ENCODE results near the gene VEGFD. TPM values are rescaled to one million over a fixed set of nuclear protein-coding genes. Genes with fewer than 3 reads are reported as not detected.

VEGFD gene
- total RNA-seq, 1 donor from 2014 or later = not detected

DNA sequence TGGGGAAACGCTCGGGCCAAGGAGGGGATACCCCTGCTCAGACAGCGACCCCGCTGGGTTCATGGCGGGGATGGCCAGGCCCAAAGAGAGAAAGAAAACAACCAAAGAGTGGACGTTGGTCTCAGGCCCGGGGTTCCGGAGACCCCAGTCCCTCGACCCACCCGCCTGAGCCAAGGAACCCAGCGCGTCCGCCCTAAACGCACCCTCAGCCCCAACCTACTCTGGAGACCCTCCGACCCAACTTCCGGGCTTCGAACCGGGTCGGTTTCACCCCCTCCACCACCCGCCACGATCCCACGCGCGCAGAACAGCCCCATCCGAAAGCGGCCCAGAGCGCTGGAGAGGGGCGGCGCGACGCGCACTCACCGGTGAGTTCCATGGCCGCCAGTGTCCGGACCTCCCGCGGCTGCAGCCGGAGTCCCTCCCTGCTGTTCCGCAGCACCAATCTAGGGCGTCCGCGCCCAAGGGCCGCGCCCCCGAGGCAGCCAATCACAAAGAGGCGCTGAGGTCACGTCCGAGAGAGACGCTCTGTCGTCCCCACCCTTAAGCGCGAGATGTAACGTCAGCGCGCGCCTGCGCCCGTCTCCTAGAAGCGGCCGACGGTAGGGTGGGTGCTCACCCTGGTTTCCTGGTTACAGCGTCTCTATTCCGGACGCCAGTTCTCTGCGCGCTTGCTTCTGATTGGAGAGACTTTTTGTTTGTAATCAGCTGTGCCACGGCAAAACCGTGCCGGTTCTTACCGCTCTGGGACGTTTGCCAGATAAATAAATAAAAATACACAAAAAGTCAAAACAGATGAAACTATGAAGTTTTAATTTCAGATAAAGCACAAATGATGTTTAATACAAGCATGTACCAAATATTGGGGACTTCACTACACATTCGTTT lies 48.8 kb downstream of the VEGFD start, which contains the start of gene PIGA:
TSS of gene PIGA (minus strand) at position 389 of the 888 bp plus-strand sequence. CDS start 3,593 bp downstream, outside the sequence.
- peak; percentile 96 for DNase-seq (ENCODE audit: low spot score)
- no peaks in the 10 kb centered on the region for H3K9me3 ChIP-seq (ENCODE audit: low read depth)
- peaks cover 10% of the 10 kb centered on the region for H3K4me1 ChIP-seq
- Mint-ChIP-seq H3K27me3 (ENCODE audit: insufficient read depth, low read depth) (peaks cover 2% of the 10 kb centered on the region), H3K4me1 (peaks cover 31% of the 10 kb centered on the region), H3K36me3 (no peaks in the 10 kb centered on the region), H3K9me3 (no peaks in the 10 kb centered on the region), H3K4me3 (peak within 1 kb of the TSS; percentile 94), H3K27ac (peak within 1 kb of the TSS; percentile 86)
- H4K20me1 ChIP-seq (ENCODE audit: low read depth) = no peaks in the 10 kb centered on the region
- peak within 1 kb of the TSS; percentile 5 for H2AFZ ChIP-seq (replicated peaks)
- H3K79me2 ChIP-seq (ENCODE audit: low read depth) = peaks cover 18% of the 10 kb centered on the region
- peak within 1 kb of the TSS; percentile 75 for H3K4me2 ChIP-seq
- H3K27ac ChIP-seq = peak within 1 kb of the TSS; percentile 16
- H3F3A ChIP-seq (ENCODE audit: low read depth) = no peaks in the 10 kb centered on the region
- H3K36me3 ChIP-seq = no peaks in the 10 kb centered on the region
- TF ChIP-seq EZH2 (IDR thresholded peaks at IDR 0.05) = no peak
- TF ChIP-seq EZH2phosphoT487 (IDR thresholded peaks at IDR 0.05) = no peak
- TF ChIP-seq, protein P1, sequence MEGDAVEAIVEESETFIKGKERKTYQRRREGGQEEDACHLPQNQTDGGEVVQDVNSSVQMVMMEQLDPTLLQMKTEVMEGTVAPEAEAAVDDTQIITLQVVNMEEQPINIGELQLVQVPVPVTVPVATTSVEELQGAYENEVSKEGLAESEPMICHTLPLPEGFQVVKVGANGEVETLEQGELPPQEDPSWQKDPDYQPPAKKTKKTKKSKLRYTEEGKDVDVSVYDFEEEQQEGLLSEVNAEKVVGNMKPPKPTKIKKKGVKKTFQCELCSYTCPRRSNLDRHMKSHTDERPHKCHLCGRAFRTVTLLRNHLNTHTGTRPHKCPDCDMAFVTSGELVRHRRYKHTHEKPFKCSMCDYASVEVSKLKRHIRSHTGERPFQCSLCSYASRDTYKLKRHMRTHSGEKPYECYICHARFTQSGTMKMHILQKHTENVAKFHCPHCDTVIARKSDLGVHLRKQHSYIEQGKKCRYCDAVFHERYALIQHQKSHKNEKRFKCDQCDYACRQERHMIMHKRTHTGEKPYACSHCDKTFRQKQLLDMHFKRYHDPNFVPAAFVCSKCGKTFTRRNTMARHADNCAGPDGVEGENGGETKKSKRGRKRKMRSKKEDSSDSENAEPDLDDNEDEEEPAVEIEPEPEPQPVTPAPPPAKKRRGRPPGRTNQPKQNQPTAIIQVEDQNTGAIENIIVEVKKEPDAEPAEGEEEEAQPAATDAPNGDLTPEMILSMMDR (IDR thresholded peaks at IDR 0.05) = no peak
- H3K9ac ChIP-seq = peak within 1 kb of the TSS; percentile 77
- peaks cover 35% of the 10 kb centered on the region for H3K27me3 ChIP-seq
- H3K4me3 ChIP-seq = peak within 1 kb of the TSS; percentile 59

DNA sequence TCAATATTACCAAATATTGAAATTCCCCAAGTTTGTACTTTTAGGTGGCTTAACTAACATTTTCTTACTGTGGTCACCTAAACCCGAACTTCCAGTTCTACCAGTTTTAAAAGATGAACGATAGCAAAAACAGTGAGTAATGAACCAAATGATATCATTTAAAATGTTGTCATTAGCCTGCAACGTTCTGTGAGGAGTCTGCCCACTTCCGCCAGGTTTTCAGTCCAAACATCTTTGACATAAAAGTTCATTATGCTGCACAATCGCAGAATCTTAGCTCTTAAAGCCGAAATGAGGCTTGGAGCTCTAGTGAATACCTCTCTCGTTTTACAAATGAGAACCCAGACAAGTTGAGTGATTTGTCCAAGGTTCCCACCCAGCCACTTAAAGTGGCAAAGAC lies 49.7 kb downstream of the VEGFD start:
- Mint-ChIP-seq H3K4me3 (peak overlapping the region; percentile 94), H3K27me3 (ENCODE audit: insufficient read depth, low read depth) (peaks cover 2% of the 10 kb centered on the region), H3K36me3 (no peaks in the 10 kb centered on the region), H3K4me1 (peaks cover 22% of the 10 kb centered on the region), H3K9me3 (no peaks in the 10 kb centered on the region), H3K27ac (peak overlapping the region; percentile 86)
- H3K9ac ChIP-seq = peak overlapping the region; percentile 77
- peaks cover 33% of the 10 kb centered on the region for H3K27me3 ChIP-seq
- DNase-seq (ENCODE audit: low spot score) = no peak
- no peak overlapping the region for H3K27ac ChIP-seq
- no peaks in the 10 kb centered on the region for H4K20me1 ChIP-seq (ENCODE audit: low read depth)
- no peak overlapping the region for H2AFZ ChIP-seq (replicated peaks)
- H3K79me2 ChIP-seq (ENCODE audit: low read depth) = peaks cover 18% of the 10 kb centered on the region
- peaks cover 1% of the 10 kb centered on the region for H3K4me1 ChIP-seq
- H3K9me3 ChIP-seq (ENCODE audit: low read depth) = no peaks in the 10 kb centered on the region
- TF ChIP-seq EZH2phosphoT487 (IDR thresholded peaks at IDR 0.05) (no peak), EZH2 (IDR thresholded peaks at IDR 0.05) (no peak)
- TF ChIP-seq, protein P1 (IDR thresholded peaks at IDR 0.05) = no peak
- H3K4me3 ChIP-seq = peak overlapping the region; percentile 59
- H3K36me3 ChIP-seq = no peaks in the 10 kb centered on the region
- H3F3A ChIP-seq (ENCODE audit: low read depth) = no peaks in the 10 kb centered on the region
- peak overlapping the region; percentile 72 for H3K4me2 ChIP-seq

DNA sequence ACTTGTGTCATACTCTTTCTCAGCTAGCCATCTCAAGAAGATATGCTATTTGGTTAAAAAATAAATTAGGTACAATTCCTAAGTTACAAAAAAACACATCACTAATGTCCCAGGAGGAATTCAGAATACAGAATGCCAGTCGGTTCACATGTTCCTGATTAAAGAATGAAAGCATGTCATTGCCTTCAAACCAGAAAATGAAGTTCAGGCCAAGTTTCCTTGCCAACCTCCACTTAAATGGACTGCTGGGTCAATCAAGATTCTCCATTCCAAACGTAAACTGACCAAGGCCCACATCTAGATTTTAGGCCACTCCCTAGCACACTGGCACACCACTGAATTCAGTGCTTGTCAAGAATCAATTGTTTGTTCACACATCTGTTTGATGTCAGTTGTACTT lies 55.4 kb downstream of the VEGFD start:
- no peaks in the 10 kb centered on the region for H3K36me3 ChIP-seq
- no peak overlapping the region for H3K4me3 ChIP-seq
- DNase-seq (ENCODE audit: low spot score) = no peak
- Mint-ChIP-seq H3K9me3 (no peaks in the 10 kb centered on the region), H3K36me3 (peaks cover 5% of the 10 kb centered on the region), H3K27ac (no peak overlapping the region), H3K4me1 (no peaks in the 10 kb centered on the region), H3K4me3 (no peak overlapping the region), H3K27me3 (ENCODE audit: insufficient read depth, low read depth) (peaks cover 2% of the 10 kb centered on the region)
- TF ChIP-seq EZH2 (IDR thresholded peaks at IDR 0.05) (no peak), EZH2phosphoT487 (IDR thresholded peaks at IDR 0.05) (no peak)
- TF ChIP-seq, protein P1 (IDR thresholded peaks at IDR 0.05) = no peak
- no peaks in the 10 kb centered on the region for H3K4me1 ChIP-seq
- no peaks in the 10 kb centered on the region for H3F3A ChIP-seq (ENCODE audit: low read depth)
- no peaks in the 10 kb centered on the region for H3K9me3 ChIP-seq (ENCODE audit: low read depth)
- no peak overlapping the region for H3K27ac ChIP-seq
- no peak overlapping the region for H3K4me2 ChIP-seq
- H2AFZ ChIP-seq (replicated peaks) = no peak overlapping the region
- H3K79me2 ChIP-seq (ENCODE audit: low read depth) = peaks cover 4% of the 10 kb centered on the region
- H4K20me1 ChIP-seq (ENCODE audit: low read depth) = no peaks in the 10 kb centered on the region
- no peak overlapping the region for H3K9ac ChIP-seq
- H3K27me3 ChIP-seq = no peaks in the 10 kb centered on the region

All from neural progenitor cell (in vitro differentiated cells).